GM18511 (cell line): ENCODE measurements around the gene MVB12B.
"Not testable (repeated sequence)": the region's sequence is repeated elsewhere in the genome, so short reads cannot be mapped to it uniquely, and the experiment has no call there.

Source experiments
- ATAC-seq: cut with Tn5 transposase; IDR thresholded peaks from one replicate; pipeline ENCODE4 v1.9.1; 2021; ENCODE audit warnings: mild to moderate bottlenecking, moderate library complexity; ENCODE audit not compliant: unreplicated experiment

Gene MVB12B

DNA sequence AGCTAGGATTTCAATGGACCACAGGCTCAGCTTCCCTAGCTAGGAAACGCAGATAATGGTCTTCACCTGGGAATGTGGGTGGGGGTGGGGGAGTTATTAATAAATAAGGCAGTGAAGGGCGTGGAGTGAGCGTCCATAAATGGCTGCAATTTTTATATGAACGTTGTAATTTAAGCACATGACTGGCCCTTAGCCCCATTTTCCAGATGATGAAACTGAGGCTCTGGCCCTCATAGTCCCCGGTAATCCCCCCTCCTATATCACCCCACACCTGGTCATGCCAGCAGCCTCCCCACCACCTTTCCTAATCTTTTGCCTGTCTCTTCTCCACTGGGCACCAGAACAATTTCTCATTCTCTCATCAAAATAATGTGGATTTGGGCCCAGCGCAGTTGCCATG, 225.2 kb downstream of the MVB12B start:
- no peak for ATAC-seq

DNA sequence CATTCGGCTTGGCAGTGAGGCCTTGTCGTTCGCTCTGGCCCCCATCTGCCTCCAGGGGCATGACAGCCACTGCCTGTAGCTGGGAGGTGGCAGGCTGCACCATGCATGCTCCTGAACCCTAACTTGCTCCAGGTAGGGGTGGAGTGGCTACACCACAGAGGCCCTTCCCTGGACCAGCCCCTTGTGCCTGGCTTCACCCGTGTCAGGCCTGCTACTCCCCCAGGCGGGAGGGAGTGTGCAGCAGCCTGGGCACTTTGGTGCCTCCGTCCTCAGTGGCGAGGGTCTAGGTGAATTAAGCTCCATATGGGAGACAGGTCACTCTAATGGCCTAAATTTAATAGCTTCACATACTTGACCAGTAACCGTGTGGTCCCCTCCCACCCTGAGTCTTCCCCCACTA, 227.7 kb downstream of the MVB12B start:
- ATAC-seq: no peak

DNA sequence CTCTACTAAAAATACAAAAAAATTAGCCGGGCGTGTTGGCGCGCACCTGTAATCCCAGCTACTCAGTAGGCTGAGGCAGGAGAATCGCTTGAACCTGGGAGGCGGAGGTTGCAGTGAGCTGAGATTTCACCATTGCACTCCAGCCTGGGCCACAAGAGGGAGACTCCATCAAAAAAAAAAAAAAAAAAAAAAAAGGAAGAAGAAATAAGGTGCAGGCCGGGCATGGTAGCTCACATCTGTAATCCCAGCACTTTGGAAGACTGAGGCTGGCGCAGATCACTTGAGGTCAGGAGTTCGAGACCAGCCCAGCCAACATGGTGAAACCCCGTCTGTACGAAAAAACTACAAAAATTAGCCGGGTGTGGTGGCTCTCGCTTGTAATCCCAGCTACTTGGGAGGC, 228.8 kb downstream of the MVB12B start:
- ATAC-seq: not testable (repeated sequence)
